K562 (cell line): ENCODE data around the gene VPS26A. TPM values are rescaled to one million over a fixed set of nuclear protein-coding genes. Genes with fewer than 3 reads are reported as not detected.

ENCODE experiments used
- CTCF ChIP-seq, 3 experiments: IDR thresholded peaks in 2 of 3; conservative IDR thresholded peaks in 1 of 3; 2 replicates each; pipeline ENCODE4 v1.5.1; 2011 to 2012; ENCODE audit warnings: low read length in 3 of 3, mild to moderate bottlenecking in 3 of 3, control low read depth in 2 of 3, improper control_type of control experiment in 1 of 3, inconsistent platforms in 1 of 3, low read depth in 1 of 3, mixed read lengths in 1 of 3, moderate library complexity in 1 of 3; ENCODE audit not compliant: insufficient read depth in 2 of 3
- ELF4 ChIP-seq: fragments of 450-650 bp; formaldehyde crosslinking; IDR thresholded peaks from 2 replicates; pipeline ENCODE4 v1.4.0; 2022; ENCODE audit warnings: missing genetic modification characterization
- FOSL1 ChIP-seq: fragments of 200-800 bp; sonication (Bioruptor generic); conservative IDR thresholded peaks from 2 replicates; pipeline ENCODE4 v1.6.1; 2016; ENCODE audit warnings: missing genetic modification characterization, missing compliant biosample characterization
- MNT ChIP-seq, 2 experiments: fragments of 450-650 bp; conservative IDR thresholded peaks; 2 replicates each; pipeline ENCODE4 v1.6.1; 2017; ENCODE audit warnings: mild to moderate bottlenecking in 2 of 2, moderate library complexity in 2 of 2
- RFX7 ChIP-seq: fragments of 250-450 bp; sonication (Bioruptor Pico); IDR thresholded peaks from 2 replicates; pipeline ENCODE4 v1.5.1; 2021; ENCODE audit warnings: mild to moderate bottlenecking
- ZBTB33 ChIP-seq: sonication (generic); formaldehyde crosslinking; IDR thresholded peaks from 2 replicates; pipeline ENCODE4 v1.8.1; 2023; ENCODE audit warnings: mild to moderate bottlenecking, missing genetic modification reagents
- ZNF143 ChIP-seq: sonication (generic); formaldehyde crosslinking; IDR thresholded peaks from 2 replicates; pipeline ENCODE4 v1.9.0; 2022; ENCODE audit warnings: mild to moderate bottlenecking, missing genetic modification reagents
- ZNF583 ChIP-seq: fragments of 250-450 bp; sonication (Bioruptor Pico); IDR thresholded peaks from 2 replicates; pipeline ENCODE4 v1.4.0; 2020
- polyA plus RNA-seq, 8 experiments: library from polyadenylated mRNA; depleted of rRNA in 4 of 8; stranded (reverse) in 5 of 8; unstranded in 3 of 8; fragments of >200 nt; fragmentation: Nextera tagmentation in 2 of 8; fragmentation: Illumina TruSeq in 1 of 8; extraction: Ambion mirVana in 2 of 8; extraction: Trizol in 1 of 8; gene quantifications; 2 replicates each; pipeline versions ENCODE4 v1.2.1 to v1.2.3, GENCODE V29; 2011 to 2014; ENCODE audit warnings: inconsistent platforms in 1 of 8, missing spikeins in 1 of 8
- total RNA-seq, 7 experiments: library from RNA; depleted of rRNA in 6 of 7; stranded (reverse); fragments of >200 nt in 6 of 7; fragmentation: Illumina TruSeq in 2 of 7; extraction: Trizol in 2 of 7; gene quantifications; 2 replicates each; pipeline versions ENCODE4 v1.2.1 to v1.2.3, GENCODE V29; 2011 to 2021; ENCODE audit warnings: low replicate concordance in 1 of 7
- TF ChIP-seq, protein P1 (sequence below): fragments of 450-650 bp; IDR thresholded peaks from 2 replicates; pipeline ENCODE4 v1.6.1; 2016; ENCODE audit warnings: mild to moderate bottlenecking, moderate library complexity

The VPS26A gene
- total and polyA plus RNA-seq, 9 of the 15 experiments (the other 6 are each of a cell fraction or from before 2014, with no cell fraction given), result 47.1 to 137 (median 69.3) TPM

DNA sequence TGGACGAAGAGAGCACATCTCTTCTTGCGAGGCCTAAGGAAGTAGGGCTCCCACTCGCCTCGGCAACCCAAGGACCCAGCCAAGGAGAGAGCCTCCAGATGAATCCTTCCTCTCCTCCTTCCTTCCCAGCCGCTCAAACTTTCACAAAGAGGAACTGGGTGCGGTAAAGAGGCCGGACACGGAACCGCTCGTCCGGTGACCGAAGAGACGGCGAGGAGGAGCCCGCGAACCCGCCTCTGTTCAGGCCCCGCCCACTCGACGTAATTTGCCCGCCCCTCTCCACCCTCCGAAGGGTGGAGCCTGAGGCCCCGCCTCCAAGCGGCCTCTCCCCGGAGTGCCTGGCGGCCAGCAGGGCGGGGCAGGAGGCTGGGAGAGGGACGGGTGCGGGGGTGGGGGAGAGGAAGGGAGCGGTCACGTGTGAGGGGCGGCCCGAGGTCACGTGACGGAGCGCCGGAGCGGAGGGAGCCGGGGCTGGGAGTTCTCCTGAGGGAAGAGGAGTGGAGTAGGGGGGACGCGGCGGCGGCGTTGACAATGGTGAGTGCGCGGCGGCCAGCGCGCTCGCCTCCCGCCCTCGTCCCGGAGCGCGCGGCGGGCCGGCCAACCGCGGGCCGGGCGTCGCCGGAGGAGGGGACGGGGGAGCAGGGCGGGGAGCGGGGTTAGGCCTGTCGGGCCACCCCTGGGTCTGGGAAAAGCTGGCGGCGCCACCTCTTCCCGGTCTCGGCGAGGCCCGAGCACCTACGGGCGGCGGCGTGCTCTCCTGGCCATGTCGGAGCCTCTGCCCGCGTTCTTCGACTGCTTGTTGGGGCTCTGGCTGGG lies at the start of gene VPS26A (continued):
- TF ChIP-seq MNT (conservative IDR thresholded peaks at IDR 0.05) (peak; percentile 91 to 93), ZNF583 (CRISPR knock-in tag) (peak; percentile 26; the same call in 1 of the 2 replicates), ZNF143 (no peak), CTCF (IDR thresholded peaks at IDR 0.05 in 2 of 3, conservative IDR thresholded peaks at IDR 0.05 in 1 of 3; ENCODE audit: insufficient read depth in 2 of 3, low read depth in 1 of 3, low read length in 3 of 3) (peak in 2 of 3 experiments; percentile 21 to 65; a peak in 2 of 6 replicates), RFX7 (CRISPR knock-in tag) (no peak), ELF4 (CRISPR knock-in tag) (peak; percentile 60; the same call in 1 of the 2 replicates), ZBTB33 (CRISPR knock-in tag) (0 out of 2 replicates have a peak, but pooled peaks have one; percentile 26), FOSL1 (tag) (peak; percentile 40)
- TF ChIP-seq, protein P1, sequence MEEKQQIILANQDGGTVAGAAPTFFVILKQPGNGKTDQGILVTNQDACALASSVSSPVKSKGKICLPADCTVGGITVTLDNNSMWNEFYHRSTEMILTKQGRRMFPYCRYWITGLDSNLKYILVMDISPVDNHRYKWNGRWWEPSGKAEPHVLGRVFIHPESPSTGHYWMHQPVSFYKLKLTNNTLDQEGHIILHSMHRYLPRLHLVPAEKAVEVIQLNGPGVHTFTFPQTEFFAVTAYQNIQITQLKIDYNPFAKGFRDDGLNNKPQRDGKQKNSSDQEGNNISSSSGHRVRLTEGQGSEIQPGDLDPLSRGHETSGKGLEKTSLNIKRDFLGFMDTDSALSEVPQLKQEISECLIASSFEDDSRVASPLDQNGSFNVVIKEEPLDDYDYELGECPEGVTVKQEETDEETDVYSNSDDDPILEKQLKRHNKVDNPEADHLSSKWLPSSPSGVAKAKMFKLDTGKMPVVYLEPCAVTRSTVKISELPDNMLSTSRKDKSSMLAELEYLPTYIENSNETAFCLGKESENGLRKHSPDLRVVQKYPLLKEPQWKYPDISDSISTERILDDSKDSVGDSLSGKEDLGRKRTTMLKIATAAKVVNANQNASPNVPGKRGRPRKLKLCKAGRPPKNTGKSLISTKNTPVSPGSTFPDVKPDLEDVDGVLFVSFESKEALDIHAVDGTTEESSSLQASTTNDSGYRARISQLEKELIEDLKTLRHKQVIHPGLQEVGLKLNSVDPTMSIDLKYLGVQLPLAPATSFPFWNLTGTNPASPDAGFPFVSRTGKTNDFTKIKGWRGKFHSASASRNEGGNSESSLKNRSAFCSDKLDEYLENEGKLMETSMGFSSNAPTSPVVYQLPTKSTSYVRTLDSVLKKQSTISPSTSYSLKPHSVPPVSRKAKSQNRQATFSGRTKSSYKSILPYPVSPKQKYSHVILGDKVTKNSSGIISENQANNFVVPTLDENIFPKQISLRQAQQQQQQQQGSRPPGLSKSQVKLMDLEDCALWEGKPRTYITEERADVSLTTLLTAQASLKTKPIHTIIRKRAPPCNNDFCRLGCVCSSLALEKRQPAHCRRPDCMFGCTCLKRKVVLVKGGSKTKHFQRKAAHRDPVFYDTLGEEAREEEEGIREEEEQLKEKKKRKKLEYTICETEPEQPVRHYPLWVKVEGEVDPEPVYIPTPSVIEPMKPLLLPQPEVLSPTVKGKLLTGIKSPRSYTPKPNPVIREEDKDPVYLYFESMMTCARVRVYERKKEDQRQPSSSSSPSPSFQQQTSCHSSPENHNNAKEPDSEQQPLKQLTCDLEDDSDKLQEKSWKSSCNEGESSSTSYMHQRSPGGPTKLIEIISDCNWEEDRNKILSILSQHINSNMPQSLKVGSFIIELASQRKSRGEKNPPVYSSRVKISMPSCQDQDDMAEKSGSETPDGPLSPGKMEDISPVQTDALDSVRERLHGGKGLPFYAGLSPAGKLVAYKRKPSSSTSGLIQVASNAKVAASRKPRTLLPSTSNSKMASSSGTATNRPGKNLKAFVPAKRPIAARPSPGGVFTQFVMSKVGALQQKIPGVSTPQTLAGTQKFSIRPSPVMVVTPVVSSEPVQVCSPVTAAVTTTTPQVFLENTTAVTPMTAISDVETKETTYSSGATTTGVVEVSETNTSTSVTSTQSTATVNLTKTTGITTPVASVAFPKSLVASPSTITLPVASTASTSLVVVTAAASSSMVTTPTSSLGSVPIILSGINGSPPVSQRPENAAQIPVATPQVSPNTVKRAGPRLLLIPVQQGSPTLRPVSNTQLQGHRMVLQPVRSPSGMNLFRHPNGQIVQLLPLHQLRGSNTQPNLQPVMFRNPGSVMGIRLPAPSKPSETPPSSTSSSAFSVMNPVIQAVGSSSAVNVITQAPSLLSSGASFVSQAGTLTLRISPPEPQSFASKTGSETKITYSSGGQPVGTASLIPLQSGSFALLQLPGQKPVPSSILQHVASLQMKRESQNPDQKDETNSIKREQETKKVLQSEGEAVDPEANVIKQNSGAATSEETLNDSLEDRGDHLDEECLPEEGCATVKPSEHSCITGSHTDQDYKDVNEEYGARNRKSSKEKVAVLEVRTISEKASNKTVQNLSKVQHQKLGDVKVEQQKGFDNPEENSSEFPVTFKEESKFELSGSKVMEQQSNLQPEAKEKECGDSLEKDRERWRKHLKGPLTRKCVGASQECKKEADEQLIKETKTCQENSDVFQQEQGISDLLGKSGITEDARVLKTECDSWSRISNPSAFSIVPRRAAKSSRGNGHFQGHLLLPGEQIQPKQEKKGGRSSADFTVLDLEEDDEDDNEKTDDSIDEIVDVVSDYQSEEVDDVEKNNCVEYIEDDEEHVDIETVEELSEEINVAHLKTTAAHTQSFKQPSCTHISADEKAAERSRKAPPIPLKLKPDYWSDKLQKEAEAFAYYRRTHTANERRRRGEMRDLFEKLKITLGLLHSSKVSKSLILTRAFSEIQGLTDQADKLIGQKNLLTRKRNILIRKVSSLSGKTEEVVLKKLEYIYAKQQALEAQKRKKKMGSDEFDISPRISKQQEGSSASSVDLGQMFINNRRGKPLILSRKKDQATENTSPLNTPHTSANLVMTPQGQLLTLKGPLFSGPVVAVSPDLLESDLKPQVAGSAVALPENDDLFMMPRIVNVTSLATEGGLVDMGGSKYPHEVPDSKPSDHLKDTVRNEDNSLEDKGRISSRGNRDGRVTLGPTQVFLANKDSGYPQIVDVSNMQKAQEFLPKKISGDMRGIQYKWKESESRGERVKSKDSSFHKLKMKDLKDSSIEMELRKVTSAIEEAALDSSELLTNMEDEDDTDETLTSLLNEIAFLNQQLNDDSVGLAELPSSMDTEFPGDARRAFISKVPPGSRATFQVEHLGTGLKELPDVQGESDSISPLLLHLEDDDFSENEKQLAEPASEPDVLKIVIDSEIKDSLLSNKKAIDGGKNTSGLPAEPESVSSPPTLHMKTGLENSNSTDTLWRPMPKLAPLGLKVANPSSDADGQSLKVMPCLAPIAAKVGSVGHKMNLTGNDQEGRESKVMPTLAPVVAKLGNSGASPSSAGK, result peak; percentile 45; the same call in 1 of the 2 replicates
